HG03575 (cell line): ENCODE measurements around the gene NFIC.

ENCODE experiments used
- ATAC-seq: cut with Tn5 transposase; IDR thresholded peaks from one replicate; pipeline ENCODE4 v1.9.1; 2021; ENCODE audit not compliant: unreplicated experiment, insufficient number of reproducible peaks, low FRiP score; ENCODE audit errors: extremely low read depth

Gene NFIC

GRCh38 chr19:3456925-3457527 lies 90.6 kb downstream of the NFIC start:
- no peak for ATAC-seq

GRCh38 chr19:3457528-3458228 lies 91.3 kb downstream of the NFIC start:
- ATAC-seq = no peak

- ATAC-seq = no peak
Observed at GRCh38 chr19:3458229-3459088, 92.1 kb downstream of the NFIC start.

GRCh38 chr19:3459089-3459881 lies 92.9 kb downstream of the NFIC start:
- ATAC-seq = no peak

- no peak for ATAC-seq
Observed at GRCh38 chr19:3459965-3460582, 93.7 kb downstream of the NFIC start.

GRCh38 chr19:3462991-3463713 lies 96.8 kb downstream of the NFIC start:
- ATAC-seq = no peak

- ATAC-seq = no peak
Observed at GRCh38 chr19:3463714-3464586, 97.6 kb downstream of the NFIC start.

- no peak for ATAC-seq
Observed at GRCh38 chr19:3464587-3465235, 98.3 kb downstream of the NFIC start.

GRCh38 chr19:3465552-3465951 lies 99.2 kb downstream of the NFIC start:
- ATAC-seq = no peak

- ATAC-seq = no peak
Observed at GRCh38 chr19:3466635-3467034, 100.3 kb downstream of the NFIC start.

- ATAC-seq = no peak
Observed at GRCh38 chr19:3467437-3468198, 101.2 kb downstream of the NFIC start.

- no peak for ATAC-seq
Observed at GRCh38 chr19:3468211-3468610, 101.8 kb downstream of the NFIC start.

- ATAC-seq = no peak
Observed at GRCh38 chr19:3469638-3470499, 103.5 kb downstream of the NFIC start.

- ATAC-seq = no peak
Observed at GRCh38 chr19:3470500-3471128, 104.2 kb downstream of the NFIC start.
